Hematopoietic multipotent progenitor cell treated with erythropoietin and hydrocortisone succinate and interleukin-3 and kit ligand, for 17 days (in vitro differentiated cells): ENCODE data around the gene OGFR.

Experiments used
- DNase-seq: peaks from one replicate; pipeline ENCODE4 v3.0.0-alpha.2; 2015; ENCODE audit warnings: low spot score

Gene OGFR

GRCh38 chr20:62799873-62800272 lies 4.8 kb upstream of the OGFR start:
- no peak for DNase-seq

- no peak for DNase-seq
These were observed 4.0 kb upstream of the OGFR start for GRCh38 chr20:62800314-62801259.

- no peak for DNase-seq
These were observed 3.2 kb upstream of the OGFR start for GRCh38 chr20:62801284-62802010.

- no peak for DNase-seq
These were observed 2.5 kb upstream of the OGFR start for GRCh38 chr20:62802026-62802712.

- peak; percentile 9 for DNase-seq
These were observed 511 bp upstream of the OGFR start for GRCh38 chr20:62804021-62804626.

GRCh38 chr20:62805155-62805710 lies 598 bp downstream of the OGFR start:
- DNase-seq, result no peak

GRCh38 chr20:62805711-62806382 lies 1.2 kb downstream of the OGFR start:
- no peak for DNase-seq

GRCh38 chr20:62806383-62807050 lies 1.9 kb downstream of the OGFR start:
- DNase-seq, result no peak

GRCh38 chr20:62807444-62808210 lies 3.0 kb downstream of the OGFR start:
- DNase-seq, result no peak

- DNase-seq, result peak; percentile 80
These were observed 3.7 kb downstream of the OGFR start for GRCh38 chr20:62808211-62808865.

- DNase-seq, result no peak
These were observed 5.1 kb downstream of the OGFR start for GRCh38 chr20:62809530-62810428.

- DNase-seq, result no peak
These were observed 6.7 kb downstream of the OGFR start for GRCh38 chr20:62811320-62811719.

- DNase-seq, result no peak
These were observed 7.1 kb downstream of the OGFR start for GRCh38 chr20:62811720-62812119.

GRCh38 chr20:62812181-62812906 lies 7.7 kb downstream of the OGFR start:
- DNase-seq, result no peak

GRCh38 chr20:62812907-62813200 lies 8.2 kb downstream of the OGFR start:
- no peak for DNase-seq

- DNase-seq, result no peak
These were observed 9.0 kb downstream of the OGFR start for GRCh38 chr20:62813588-62813987.

GRCh38 chr20:62814060-62814708 lies 9.5 kb downstream of the OGFR start:
- DNase-seq, result no peak
